Esophagus squamous epithelium (tissue), 5 donors: ENCODE results near the gene C11orf21. TPM values are rescaled to one million over a fixed set of nuclear protein-coding genes. Genes with fewer than 3 reads are reported as not detected.

Experiments
- DNase-seq: peaks from one replicate; lab custom pipeline; 2025; lab: John Stamatoyannopoulos, UW
- H3K27ac ChIP-seq, 4 donors: fragments of 200-600 bp; sonication (generic); one replicate each; pipeline ENCODE4 v1.5.1; 2016 to 2019; ENCODE audit warnings: mild to moderate bottlenecking in 1 of 4
- H3K27me3 ChIP-seq, 4 donors: fragments of 200-600 bp; sonication (generic); 1 replicate in 3 of 4; 2 replicates in 1 of 4; pipeline versions ENCODE4 v1.5.1 to v1.6.0; 2017 to 2021; ENCODE audit warnings: antibody characterized with exemption in 1 of 4
- H3K36me3 ChIP-seq, 3 donors: fragments of 200-600 bp; sonication (generic); one replicate each; pipeline ENCODE4 v1.5.1; 2016 to 2019
- H3K4me1 ChIP-seq, 3 donors: fragments of 200-600 bp; sonication (generic); one replicate each; pipeline ENCODE4 v1.5.1; 2017 to 2019
- H3K4me3 ChIP-seq, 4 donors: fragments of 200-600 bp; sonication (generic); 1 replicate in 3 of 4; 2 replicates in 1 of 4; pipeline ENCODE4 v1.5.1; 2016 to 2019; ENCODE audit warnings: mild to moderate bottlenecking in 2 of 4, moderate library complexity in 1 of 4
- H3K9me3 ChIP-seq, 3 donors: fragments of 200-600 bp; sonication (generic); one replicate each; pipeline ENCODE4 v1.5.1; 2016 to 2019
- POLR2A ChIP-seq, 4 donors: fragments of 450-650 bp; IDR thresholded peaks; one replicate each; pipeline ENCODE4 v1.6.1; 2017; ENCODE audit warnings: antibody characterized with exemption in 4 of 4, mild to moderate bottlenecking in 4 of 4, moderate library complexity in 3 of 4
- WGBS, 2 donors: methylation state at CpG; one replicate each; pipeline ENCODE4 v1.1.5; 2018; 5-methylcytosine and 5-hydroxymethylcytosine counted together
- intact Hi-C: fragments of 100-400 bp; cut with DNase I; formaldehyde crosslinking; loops from one replicate; pipeline ENCODE4 v1.15.0; 2022
- total RNA-seq, 4 donors: library from RNA; depleted of rRNA; stranded (reverse); fragments of >200 nt; gene quantifications; one replicate each; pipeline ENCODE4 v1.1.0, GENCODE V29; 2016
- TF ChIP-seq, protein P1 (sequence below), 6 experiments: fragments of 450-650 bp in 4 of 6; fragments of 200-600 bp in 2 of 6; sonication (generic) in 2 of 6; IDR thresholded peaks; one replicate each; pipeline ENCODE4 v1.5.1; 2016 to 2019; ENCODE audit warnings: antibody characterized with exemption in 6 of 6, mild to moderate bottlenecking in 4 of 6, moderate library complexity in 4 of 6
- donor health status: DM: yes; HTN: yes; CAD: no.

The C11orf21 gene
- total RNA-seq, 4 donors from 2014 or later: 0.30 to 0.94 (median 0.76) TPM; not detected in 1

DNA sequence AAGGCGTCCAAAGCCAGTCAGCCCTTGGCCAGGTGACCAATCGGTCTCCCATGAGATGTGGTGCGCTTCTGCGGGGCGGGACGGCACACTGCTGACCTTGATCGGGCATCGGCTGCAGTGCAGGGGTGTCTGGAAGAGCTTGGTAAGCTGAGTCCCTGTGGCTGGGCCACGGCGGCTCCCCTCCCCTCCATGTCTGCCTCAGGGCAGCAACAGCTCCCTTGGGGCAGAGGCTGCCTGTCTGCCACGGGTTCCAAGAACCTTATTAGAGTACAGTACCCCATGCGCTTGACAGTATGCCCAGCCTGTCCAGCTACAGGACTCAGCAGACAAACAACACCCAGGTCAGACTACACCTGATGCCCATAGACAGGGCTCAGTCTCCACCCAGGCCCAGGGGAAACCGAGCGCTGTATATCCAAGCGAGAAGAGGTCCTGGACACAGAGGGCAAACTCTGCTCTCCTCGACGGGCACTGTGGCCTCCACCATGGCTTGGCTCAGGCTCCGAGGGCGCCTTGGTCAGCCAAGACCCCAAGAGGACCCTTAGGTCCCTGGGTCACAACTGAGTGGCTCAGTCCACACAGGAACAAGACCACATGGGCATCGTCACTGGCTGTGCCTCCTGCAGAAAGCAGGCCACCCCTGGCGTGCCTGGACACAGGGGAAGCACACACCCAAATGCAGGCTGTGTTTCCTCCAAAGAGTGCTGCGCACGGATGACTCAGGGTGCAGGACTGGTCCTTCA lies 19.0 kb upstream of the C11orf21 start:
- peaks cover 0 to 20% (median 6%) of the 10 kb centered on the region in 3 donors for H3K4me1 ChIP-seq
- WGBS, 2 donors: 84 to 100% methylated on average over 3 to 10 of the region's 23 CpGs
- DNase-seq: no peak
- intact Hi-C loops: no loop called here
- no peak overlapping the region for H3K4me3 ChIP-seq
- no peak overlapping the region for H3K27ac ChIP-seq
- TF ChIP-seq, protein P1, sequence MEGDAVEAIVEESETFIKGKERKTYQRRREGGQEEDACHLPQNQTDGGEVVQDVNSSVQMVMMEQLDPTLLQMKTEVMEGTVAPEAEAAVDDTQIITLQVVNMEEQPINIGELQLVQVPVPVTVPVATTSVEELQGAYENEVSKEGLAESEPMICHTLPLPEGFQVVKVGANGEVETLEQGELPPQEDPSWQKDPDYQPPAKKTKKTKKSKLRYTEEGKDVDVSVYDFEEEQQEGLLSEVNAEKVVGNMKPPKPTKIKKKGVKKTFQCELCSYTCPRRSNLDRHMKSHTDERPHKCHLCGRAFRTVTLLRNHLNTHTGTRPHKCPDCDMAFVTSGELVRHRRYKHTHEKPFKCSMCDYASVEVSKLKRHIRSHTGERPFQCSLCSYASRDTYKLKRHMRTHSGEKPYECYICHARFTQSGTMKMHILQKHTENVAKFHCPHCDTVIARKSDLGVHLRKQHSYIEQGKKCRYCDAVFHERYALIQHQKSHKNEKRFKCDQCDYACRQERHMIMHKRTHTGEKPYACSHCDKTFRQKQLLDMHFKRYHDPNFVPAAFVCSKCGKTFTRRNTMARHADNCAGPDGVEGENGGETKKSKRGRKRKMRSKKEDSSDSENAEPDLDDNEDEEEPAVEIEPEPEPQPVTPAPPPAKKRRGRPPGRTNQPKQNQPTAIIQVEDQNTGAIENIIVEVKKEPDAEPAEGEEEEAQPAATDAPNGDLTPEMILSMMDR (IDR thresholded peaks at IDR 0.05): no peak
- TF ChIP-seq POLR2A (IDR thresholded peaks at IDR 0.05): no peak
- H3K36me3 ChIP-seq: no peaks in the 10 kb centered on the region
- H3K9me3 ChIP-seq: no peaks in the 10 kb centered on the region
- peaks cover 0 to 42% (median 0%) of the 10 kb centered on the region in 4 donors for H3K27me3 ChIP-seq

GRCh38 chr11:2319791-2320472 lies 18.2 kb upstream of the C11orf21 start:
- Histone ChIP-seq H3K9me3 (no peaks in the 10 kb centered on the region), H3K27me3 (peaks cover 0 to 47% (median 0%) of the 10 kb centered on the region in 4 donors), H3K27ac (no peak overlapping the region), H3K4me3 (no peak overlapping the region), H3K36me3 (no peaks in the 10 kb centered on the region), H3K4me1 (peaks cover 1 to 20% (median 6%) of the 10 kb centered on the region in 3 donors)
- intact Hi-C loops: no loop called here
- WGBS, 2 donors: 63 to 71% methylated on average over 5 to 9 of the region's 10 CpGs
- TF ChIP-seq, protein P1 (IDR thresholded peaks at IDR 0.05): no peak
- no peak for TF ChIP-seq POLR2A (IDR thresholded peaks at IDR 0.05)
- no peak for DNase-seq

GRCh38 chr11:2318707-2319106 lies 17.0 kb upstream of the C11orf21 start:
- intact Hi-C loops: no loop called here
- no peak for DNase-seq
- Histone ChIP-seq H3K27me3 (peaks cover 0 to 47% (median 0%) of the 10 kb centered on the region in 4 donors), H3K9me3 (no peaks in the 10 kb centered on the region), H3K27ac (no peak overlapping the region), H3K36me3 (no peaks in the 10 kb centered on the region), H3K4me1 (peaks cover 12 to 32% (median 15%) of the 10 kb centered on the region in 3 donors), H3K4me3 (no peak overlapping the region)
- 79 to 91% methylated on average over 3 to 5 of the region's 7 CpGs for WGBS, 2 donors
- no peak for TF ChIP-seq POLR2A (IDR thresholded peaks at IDR 0.05)
- TF ChIP-seq, protein P1 (IDR thresholded peaks at IDR 0.05): no peak

- DNase-seq: no peak
- H3K4me3 ChIP-seq: no peak overlapping the region
- no peak overlapping the region for H3K27ac ChIP-seq
- intact Hi-C loops: no loop called here
- peaks cover 12 to 38% (median 15%) of the 10 kb centered on the region in 3 donors for H3K4me1 ChIP-seq
- TF ChIP-seq POLR2A (IDR thresholded peaks at IDR 0.05): no peak
- TF ChIP-seq, protein P1 (IDR thresholded peaks at IDR 0.05): no peak
- H3K9me3 ChIP-seq: no peaks in the 10 kb centered on the region
- WGBS, 2 donors: 91 to 94% methylated on average over 4 of the region's 4 CpGs
- H3K36me3 ChIP-seq: no peaks in the 10 kb centered on the region
- peaks cover 0 to 47% (median 0%) of the 10 kb centered on the region in 4 donors for H3K27me3 ChIP-seq
Observed at GRCh38 chr11:2318123-2318522, 16.4 kb upstream of the C11orf21 start.
